Measurements from ENCODE around the gene HNMT.
"Not testable (repeated sequence)": the region's sequence is repeated elsewhere in the genome, so short reads cannot be mapped to it uniquely, and the experiment has no call there.

HNMT gene

GRCh38 chr2:137964066-137964858 lies at the start of gene HNMT:
HNMT (plus strand) TSS chr2:137964473; CDS start chr2:137964492, 19 bp downstream.
- DNase-seq (ENCODE audit: low read depth in 3 of 3): no peak

- no peak for DNase-seq (ENCODE audit: low read depth in 3 of 3)
Observed at GRCh38 chr2:137921105-137921880, 43.0 kb upstream of the HNMT start.

- not testable (repeated sequence) for DNase-seq (ENCODE audit: low read depth in 3 of 3)
Observed at GRCh38 chr2:137922171-137922570, 42.1 kb upstream of the HNMT start.

GRCh38 chr2:137924019-137924418 lies 40.3 kb upstream of the HNMT start:
- DNase-seq (ENCODE audit: low read depth in 3 of 3): no peak

GRCh38 chr2:137925599-137925998 lies 38.7 kb upstream of the HNMT start:
- no peak for DNase-seq (ENCODE audit: low read depth in 3 of 3)

- DNase-seq (ENCODE audit: low read depth in 3 of 3): no peak
Observed at GRCh38 chr2:137927846-137928245, 36.4 kb upstream of the HNMT start.

- no peak for DNase-seq (ENCODE audit: low read depth in 3 of 3)
Observed at GRCh38 chr2:137928547-137929518, 35.4 kb upstream of the HNMT start.

- no peak for DNase-seq (ENCODE audit: low read depth in 3 of 3)
Observed at GRCh38 chr2:137929519-137929916, 34.8 kb upstream of the HNMT start.

GRCh38 chr2:137930146-137930545 lies 34.1 kb upstream of the HNMT start:
- no peak for DNase-seq (ENCODE audit: low read depth in 3 of 3)

GRCh38 chr2:137935591-137935990 lies 28.7 kb upstream of the HNMT start:
- DNase-seq (ENCODE audit: low read depth in 3 of 3): no peak

GRCh38 chr2:137937246-137937645 lies 27.0 kb upstream of the HNMT start:
- DNase-seq (ENCODE audit: low read depth in 3 of 3): no peak

- DNase-seq (ENCODE audit: low read depth in 3 of 3): no peak
Observed at GRCh38 chr2:137937778-137938177, 26.5 kb upstream of the HNMT start.

- no peak for DNase-seq (ENCODE audit: low read depth in 3 of 3)
Observed at GRCh38 chr2:137938204-137938603, 26.1 kb upstream of the HNMT start.

GRCh38 chr2:137939026-137939425 lies 25.2 kb upstream of the HNMT start:
- no peak for DNase-seq (ENCODE audit: low read depth in 3 of 3)

- no peak for DNase-seq (ENCODE audit: low read depth in 3 of 3)
Observed at GRCh38 chr2:137940154-137940553, 24.1 kb upstream of the HNMT start.

GRCh38 chr2:137942037-137942832 lies 22.0 kb upstream of the HNMT start:
- DNase-seq (ENCODE audit: low read depth in 3 of 3): no peak

- no peak for DNase-seq (ENCODE audit: low read depth in 3 of 3)
Observed at GRCh38 chr2:137942833-137943677, 21.2 kb upstream of the HNMT start.

GRCh38 chr2:137943678-137944347 lies 20.5 kb upstream of the HNMT start:
- no peak for DNase-seq (ENCODE audit: low read depth in 3 of 3)

- DNase-seq (ENCODE audit: low read depth in 3 of 3): no peak
Observed at GRCh38 chr2:137944714-137945113, 19.6 kb upstream of the HNMT start.

- DNase-seq (ENCODE audit: low read depth in 3 of 3): no peak
Observed at GRCh38 chr2:137945229-137945628, 19.0 kb upstream of the HNMT start.
